ENCODE results near the gene COL11A2.

DNA sequence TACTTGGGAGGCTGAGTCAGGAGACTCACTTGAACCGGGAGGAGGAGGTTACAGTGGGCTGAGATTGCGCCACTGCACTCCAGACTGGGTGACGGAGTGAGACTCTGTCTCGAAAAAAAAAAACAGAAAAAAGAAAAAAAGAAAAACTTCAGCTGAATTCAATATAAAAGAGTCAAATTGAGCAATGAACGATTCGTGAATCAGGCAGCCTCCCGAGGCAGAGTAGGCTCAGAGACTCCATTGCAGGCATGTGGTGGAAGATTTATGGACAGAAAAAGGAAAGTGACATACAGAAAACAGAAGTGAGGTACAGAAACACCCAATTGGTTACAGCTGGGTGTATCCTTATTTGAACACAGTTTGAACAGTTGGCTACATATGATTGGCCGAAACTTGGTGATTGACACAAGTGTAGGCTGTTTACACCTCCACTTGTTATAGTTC is 60.2 kb downstream of the COL11A2 start:
- TF ChIP-seq, protein P1, sequence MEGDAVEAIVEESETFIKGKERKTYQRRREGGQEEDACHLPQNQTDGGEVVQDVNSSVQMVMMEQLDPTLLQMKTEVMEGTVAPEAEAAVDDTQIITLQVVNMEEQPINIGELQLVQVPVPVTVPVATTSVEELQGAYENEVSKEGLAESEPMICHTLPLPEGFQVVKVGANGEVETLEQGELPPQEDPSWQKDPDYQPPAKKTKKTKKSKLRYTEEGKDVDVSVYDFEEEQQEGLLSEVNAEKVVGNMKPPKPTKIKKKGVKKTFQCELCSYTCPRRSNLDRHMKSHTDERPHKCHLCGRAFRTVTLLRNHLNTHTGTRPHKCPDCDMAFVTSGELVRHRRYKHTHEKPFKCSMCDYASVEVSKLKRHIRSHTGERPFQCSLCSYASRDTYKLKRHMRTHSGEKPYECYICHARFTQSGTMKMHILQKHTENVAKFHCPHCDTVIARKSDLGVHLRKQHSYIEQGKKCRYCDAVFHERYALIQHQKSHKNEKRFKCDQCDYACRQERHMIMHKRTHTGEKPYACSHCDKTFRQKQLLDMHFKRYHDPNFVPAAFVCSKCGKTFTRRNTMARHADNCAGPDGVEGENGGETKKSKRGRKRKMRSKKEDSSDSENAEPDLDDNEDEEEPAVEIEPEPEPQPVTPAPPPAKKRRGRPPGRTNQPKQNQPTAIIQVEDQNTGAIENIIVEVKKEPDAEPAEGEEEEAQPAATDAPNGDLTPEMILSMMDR (IDR thresholded peaks at IDR 0.05), result no peak
- no peak for TF ChIP-seq POLR2A (IDR thresholded peaks at IDR 0.05)
